Measurements from ENCODE around the gene THSD4.

- TF ChIP-seq, protein P1, sequence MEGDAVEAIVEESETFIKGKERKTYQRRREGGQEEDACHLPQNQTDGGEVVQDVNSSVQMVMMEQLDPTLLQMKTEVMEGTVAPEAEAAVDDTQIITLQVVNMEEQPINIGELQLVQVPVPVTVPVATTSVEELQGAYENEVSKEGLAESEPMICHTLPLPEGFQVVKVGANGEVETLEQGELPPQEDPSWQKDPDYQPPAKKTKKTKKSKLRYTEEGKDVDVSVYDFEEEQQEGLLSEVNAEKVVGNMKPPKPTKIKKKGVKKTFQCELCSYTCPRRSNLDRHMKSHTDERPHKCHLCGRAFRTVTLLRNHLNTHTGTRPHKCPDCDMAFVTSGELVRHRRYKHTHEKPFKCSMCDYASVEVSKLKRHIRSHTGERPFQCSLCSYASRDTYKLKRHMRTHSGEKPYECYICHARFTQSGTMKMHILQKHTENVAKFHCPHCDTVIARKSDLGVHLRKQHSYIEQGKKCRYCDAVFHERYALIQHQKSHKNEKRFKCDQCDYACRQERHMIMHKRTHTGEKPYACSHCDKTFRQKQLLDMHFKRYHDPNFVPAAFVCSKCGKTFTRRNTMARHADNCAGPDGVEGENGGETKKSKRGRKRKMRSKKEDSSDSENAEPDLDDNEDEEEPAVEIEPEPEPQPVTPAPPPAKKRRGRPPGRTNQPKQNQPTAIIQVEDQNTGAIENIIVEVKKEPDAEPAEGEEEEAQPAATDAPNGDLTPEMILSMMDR (IDR thresholded peaks at IDR 0.05; ENCODE audit: low read depth, low read length), result no peak
- TF ChIP-seq EZH2phosphoT487 (IDR thresholded peaks at IDR 0.05; ENCODE audit: low read depth), result no peak
Observed at GRCh38 chr15:71136793-71137518, 21.7 kb downstream of the THSD4 start.

Measured in OCI-LY3 (cell line).